HG02981 (cell line): ENCODE measurements around the gene RNF34.

Source experiments
- ATAC-seq: cut with Tn5 transposase; IDR thresholded peaks from one replicate; pipeline ENCODE4 v1.9.1; 2021; ENCODE audit warnings: mild to moderate bottlenecking, moderate library complexity; ENCODE audit not compliant: unreplicated experiment

Gene RNF34

GRCh38 chr12:121436706-121437105, 36.8 kb downstream of the RNF34 start:
- no peak for ATAC-seq

- no peak for ATAC-seq
Observed at GRCh38 chr12:121438905-121439304, 39.0 kb downstream of the RNF34 start.

GRCh38 chr12:121439715-121440114, 39.8 kb downstream of the RNF34 start:
- ATAC-seq = no peak

- no peak for ATAC-seq
Observed at GRCh38 chr12:121440768-121441167, 40.9 kb downstream of the RNF34 start.

GRCh38 chr12:121441555-121441954, 41.6 kb downstream of the RNF34 start:
- no peak for ATAC-seq

GRCh38 chr12:121442028-121442948, 42.4 kb downstream of the RNF34 start:
- no peak for ATAC-seq

- ATAC-seq = no peak
Observed at GRCh38 chr12:121443193-121443870, 43.4 kb downstream of the RNF34 start.

GRCh38 chr12:121443911-121444841, 44.3 kb downstream of the RNF34 start:
- ATAC-seq = no peak

GRCh38 chr12:121444842-121445202, 44.9 kb downstream of the RNF34 start:
- ATAC-seq = no peak

GRCh38 chr12:121446750-121447149, 46.8 kb downstream of the RNF34 start:
- ATAC-seq = no peak

GRCh38 chr12:121448771-121449315, 48.9 kb downstream of the RNF34 start:
- ATAC-seq = no peak

- no peak for ATAC-seq
Observed at GRCh38 chr12:121451961-121452339, 52.0 kb downstream of the RNF34 start.

GRCh38 chr12:121452340-121452984, 52.5 kb downstream of the RNF34 start:
- ATAC-seq = no peak

- no peak for ATAC-seq
Observed at GRCh38 chr12:121452985-121453360, 53.1 kb downstream of the RNF34 start.

GRCh38 chr12:121453629-121454028, 53.7 kb downstream of the RNF34 start:
- ATAC-seq = no peak

GRCh38 chr12:121454921-121455320, 55.0 kb downstream of the RNF34 start:
- ATAC-seq = no peak

- no peak for ATAC-seq
Observed at GRCh38 chr12:121455766-121456420, 56.0 kb downstream of the RNF34 start.

GRCh38 chr12:121456551-121456950, 56.6 kb downstream of the RNF34 start:
- no peak for ATAC-seq

- ATAC-seq = no peak
Observed at GRCh38 chr12:121461048-121461447, 61.1 kb downstream of the RNF34 start.

GRCh38 chr12:121464331-121464730, 64.4 kb downstream of the RNF34 start:
- ATAC-seq = no peak
